Thyroid gland (tissue), 4 donors: ENCODE data around the gene ADAMTSL1. TPM values are rescaled to one million over a fixed set of nuclear protein-coding genes. Genes with fewer than 3 reads are reported as not detected.

Experiments used
- DNase-seq, 2 donors: peaks; one replicate each; pipeline ENCODE4 v3.0.0-alpha.2; 2019
- H3K27ac ChIP-seq, 3 donors: fragments of 200-600 bp; sonication (generic); 1 replicate in 2 of 3; 2 replicates in 1 of 3; pipeline ENCODE4 v1.5.1; 2016 to 2019; ENCODE audit warnings: mild to moderate bottlenecking in 1 of 3, moderate library complexity in 1 of 3
- H3K27me3 ChIP-seq: fragments of 200-600 bp; sonication (generic); one replicate; pipeline ENCODE4 v1.5.1; 2019
- H3K36me3 ChIP-seq, 2 donors: fragments of 200-600 bp; sonication (generic); one replicate each; pipeline ENCODE4 v1.5.1; 2016 to 2019
- H3K4me1 ChIP-seq, 2 donors: fragments of 200-600 bp; sonication (generic); one replicate each; pipeline ENCODE4 v1.5.1; 2017 to 2019
- H3K4me3 ChIP-seq, 3 donors: fragments of 200-600 bp; sonication (generic); replicated peaks in 1 of 3; 1 replicate in 2 of 3; 2 replicates in 1 of 3; pipeline ENCODE4 v1.5.1; 2016; ENCODE audit warnings: mild to moderate bottlenecking in 1 of 3
- H3K9me3 ChIP-seq: fragments of 200-600 bp; sonication (generic); one replicate; pipeline ENCODE4 v1.5.1; 2017
- CTCF ChIP-seq, 6 experiments: fragments of 200-600 bp in 3 of 6; fragments of 450-650 bp in 3 of 6; sonication (generic) in 3 of 6; IDR thresholded peaks; one replicate each; pipeline ENCODE4 v1.5.1; 2016 to 2019; ENCODE audit warnings: antibody characterized with exemption in 6 of 6, mild to moderate bottlenecking in 2 of 6, inconsistent platforms in 1 of 6, moderate library complexity in 1 of 6
- POLR2A ChIP-seq, 2 donors: fragments of 450-650 bp; IDR thresholded peaks; one replicate each; pipeline ENCODE4 v1.6.1; 2017; ENCODE audit warnings: antibody characterized with exemption in 2 of 2, mild to moderate bottlenecking in 2 of 2, moderate library complexity in 1 of 2
- WGBS, 2 donors: methylation state at CpG; one replicate each; pipeline ENCODE4 v1.1.5; 2017; 5-methylcytosine and 5-hydroxymethylcytosine counted together
- intact Hi-C: fragments of 100-400 bp; cut with DNase I; formaldehyde crosslinking; loops from one replicate; pipeline ENCODE4 v1.15.1; 2023
- total RNA-seq, 4 donors: library from RNA; depleted of rRNA; stranded (reverse); fragments of >200 nt; gene quantifications; one replicate each; pipeline ENCODE4 v1.2.3, GENCODE V29; 2016

The ADAMTSL1 gene
- total RNA-seq, 4 donors from 2014 or later, result 1.6 to 9.0 (median 4.8) TPM

DNA sequence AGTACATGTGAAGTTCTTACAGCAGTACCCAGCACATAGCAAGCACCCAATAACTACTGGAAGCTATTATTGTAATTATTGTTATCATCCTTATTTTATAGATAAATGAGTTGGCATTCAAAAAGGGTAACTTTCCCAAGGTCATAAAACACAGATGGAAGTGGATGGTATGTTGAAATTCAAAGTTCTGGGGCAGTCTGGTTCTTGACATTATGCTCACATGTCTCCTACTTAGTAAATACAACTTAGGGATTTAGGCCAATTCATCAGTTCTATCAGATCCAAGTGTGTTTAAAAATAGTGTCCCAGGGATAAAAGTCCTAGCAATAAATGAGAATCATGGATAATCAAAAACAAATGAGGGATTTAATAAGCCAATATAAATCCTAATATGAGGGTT lies 265.2 kb downstream of the ADAMTSL1 start:
- Histone ChIP-seq H3K27ac (peak overlapping the region in 1 of 3 donors; percentile 1), H3K4me3 (no peak overlapping the region), H3K27me3 (no peaks in the 10 kb centered on the region), H3K4me1 (peaks cover 9 to 23% of the 10 kb centered on the region in 2 donors), H3K36me3 (no peaks in the 10 kb centered on the region), H3K9me3 (no peaks in the 10 kb centered on the region)
- DNase-seq, result no peak
- intact Hi-C loops, result no loop called here
- TF ChIP-seq POLR2A (IDR thresholded peaks at IDR 0.05) (no peak), CTCF (IDR thresholded peaks at IDR 0.05) (no peak)

DNA sequence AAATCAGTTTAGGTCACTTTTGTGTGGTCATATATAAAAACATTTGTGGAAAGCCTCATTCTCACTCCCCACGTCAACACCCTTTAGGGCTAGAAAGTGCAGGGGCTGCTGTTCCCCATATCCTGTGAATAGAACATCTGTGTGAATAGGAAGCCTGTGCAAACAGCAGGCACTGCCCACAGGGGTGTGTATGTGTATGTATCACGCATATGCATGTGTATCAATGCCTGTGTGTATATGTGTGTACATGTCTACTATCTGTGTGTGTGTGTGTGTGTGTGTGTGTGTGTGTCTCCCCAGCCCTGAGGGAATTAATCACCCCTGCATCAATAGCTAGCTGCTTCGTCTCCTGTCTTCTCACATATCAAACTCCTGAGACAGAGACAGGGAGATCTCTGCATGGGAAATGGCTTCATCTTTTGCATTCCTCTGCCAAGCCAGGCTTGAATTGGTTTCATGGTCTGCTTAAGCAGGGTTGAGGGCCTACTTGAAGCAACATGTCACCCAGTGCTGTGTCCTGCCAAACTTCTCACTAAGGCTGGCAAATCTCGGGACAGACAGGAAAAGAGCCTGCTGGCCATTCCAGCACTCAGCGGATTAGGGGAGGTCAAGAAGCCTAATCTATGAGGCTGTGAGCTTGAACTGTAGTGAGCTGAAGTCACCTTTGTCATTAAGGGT lies 265.8 kb downstream of the ADAMTSL1 start:
- Histone ChIP-seq H3K4me1 (peaks cover 9 to 25% of the 10 kb centered on the region in 2 donors), H3K27me3 (no peaks in the 10 kb centered on the region), H3K36me3 (no peaks in the 10 kb centered on the region), H3K27ac (peak overlapping the region in 2 of 3 donors; percentile 1 to 61), H3K4me3 (no peak overlapping the region), H3K9me3 (no peaks in the 10 kb centered on the region)
- TF ChIP-seq POLR2A (IDR thresholded peaks at IDR 0.05) (no peak), CTCF (IDR thresholded peaks at IDR 0.05) (no peak)
- intact Hi-C loops, result no loop called here
- DNase-seq, result peak; percentile 83 to 86
- 37 to 60% methylated on average over 5 of the region's 5 CpGs for WGBS, 2 donors

- WGBS, 2 donors, result 91 to 97% methylated on average over 1 of the region's 1 CpG
- peaks cover 16 to 37% of the 10 kb centered on the region in 2 donors for H3K4me1 ChIP-seq
- H3K36me3 ChIP-seq, result no peaks in the 10 kb centered on the region
- intact Hi-C loops, result no loop called here
- H3K4me3 ChIP-seq, result no peak overlapping the region
- no peaks in the 10 kb centered on the region for H3K27me3 ChIP-seq
- H3K27ac ChIP-seq, result no peak overlapping the region
- H3K9me3 ChIP-seq, result no peaks in the 10 kb centered on the region
- no peak for DNase-seq
- TF ChIP-seq CTCF (IDR thresholded peaks at IDR 0.05), result no peak
These were observed 267.4 kb downstream of the ADAMTSL1 start for GRCh38 chr9:18741359-18741758.

GRCh38 chr9:18741945-18742344 lies 268.0 kb downstream of the ADAMTSL1 start:
- H3K36me3 ChIP-seq, result no peaks in the 10 kb centered on the region
- H3K4me1 ChIP-seq, result peaks cover 22 to 43% of the 10 kb centered on the region in 2 donors
- no peak for DNase-seq
- no peak overlapping the region for H3K27ac ChIP-seq
- TF ChIP-seq CTCF (IDR thresholded peaks at IDR 0.05) (no peak), POLR2A (IDR thresholded peaks at IDR 0.05) (no peak)
- H3K9me3 ChIP-seq, result no peaks in the 10 kb centered on the region
- WGBS, 2 donors, result 98% methylated on average over 1 of the region's 1 CpG
- H3K27me3 ChIP-seq, result no peaks in the 10 kb centered on the region
- no peak overlapping the region for H3K4me3 ChIP-seq
- intact Hi-C loops, result no loop called here

DNA sequence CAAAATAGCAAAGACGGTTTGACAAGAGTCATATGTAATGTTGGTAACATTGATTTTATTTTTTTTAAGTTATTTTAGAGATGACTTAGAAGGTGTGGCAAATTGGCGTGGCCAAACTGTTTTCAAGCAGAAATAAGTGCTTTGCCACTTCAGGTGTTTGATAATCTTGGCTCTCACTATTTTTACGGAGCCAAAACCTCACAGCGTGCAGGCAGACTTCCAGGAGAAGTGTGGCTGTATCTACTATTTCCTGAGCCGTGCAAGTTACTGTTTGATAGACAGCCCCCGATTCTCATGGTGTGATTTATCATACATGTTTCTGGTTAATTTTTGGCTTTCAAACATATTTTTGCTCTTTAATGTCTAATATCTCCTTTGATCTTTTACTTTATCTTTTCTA lies 269.5 kb downstream of the ADAMTSL1 start:
- H3K27ac ChIP-seq, result no peak overlapping the region
- peak; percentile 55 to 58 for DNase-seq
- H3K4me3 ChIP-seq, result no peak overlapping the region
- TF ChIP-seq POLR2A (IDR thresholded peaks at IDR 0.05) (no peak), CTCF (IDR thresholded peaks at IDR 0.05) (no peak)
- WGBS, 2 donors, result 37 to 43% methylated on average over 6 of the region's 6 CpGs
- no peaks in the 10 kb centered on the region for H3K36me3 ChIP-seq
- no peaks in the 10 kb centered on the region for H3K27me3 ChIP-seq
- no peaks in the 10 kb centered on the region for H3K9me3 ChIP-seq
- peaks cover 37 to 58% of the 10 kb centered on the region in 2 donors for H3K4me1 ChIP-seq
- intact Hi-C loops, result no loop called here
